H1 (cell line): ENCODE measurements around the gene TPT1. TPM values are rescaled to one million over a fixed set of nuclear protein-coding genes. Genes with fewer than 3 reads are reported as not detected.

Experiments
- CTCF ChIA-PET: fragments of 300-600 bp; sonication (Branson Sonifier 250); formaldehyde crosslinking; loops from one replicate; lab custom pipeline; 2021; ENCODE audit not compliant: partially characterized antibody; lab: Charles Lee
- POLR2A ChIA-PET: fragments of 300-600 bp; sonication (Branson Sonifier 250); formaldehyde crosslinking; loops from one replicate; lab custom pipeline; 2021; ENCODE audit warnings: inconsistent platforms; ENCODE audit not compliant: partially characterized antibody; lab: Charles Lee
- DNase-seq, 2 experiments: peaks; one replicate each; pipeline versions ENCODE4 v3.0.0 to v3.0.0-alpha.2; 2010 to 2022; ENCODE audit warnings: low spot score in 2 of 2, low read depth in 1 of 2, mixed read lengths in 1 of 2
- FAIRE-seq: peaks from 2 replicates; lab custom pipeline; 2011; peaks lifted over from hg19 to GRCh38; lab: Jason Lieb, UNC
- H2AFZ ChIP-seq: 2 replicates; pipeline ENCODE4 v1.8.1; 2012; ENCODE audit warnings: low read length, inconsistent platforms
- H2AK5ac ChIP-seq: 2 replicates; pipeline ENCODE4 v1.6.1; 2013; ENCODE audit warnings: low read depth, low read length
- H2BK120ac ChIP-seq: replicated peaks from 2 replicates; pipeline ENCODE3; 2013; ENCODE audit warnings: low read depth, low read length, inconsistent platforms
- H2BK12ac ChIP-seq: 2 replicates; pipeline ENCODE4 v1.6.1; 2013; ENCODE audit warnings: low read depth, low read length
- H2BK15ac ChIP-seq: 2 replicates; pipeline ENCODE4 v1.6.1; 2013; ENCODE audit warnings: low read length
- H2BK20ac ChIP-seq: 2 replicates; pipeline ENCODE4 v1.6.1; 2013; ENCODE audit warnings: low read length
- H2BK5ac ChIP-seq: 2 replicates; pipeline ENCODE4 v1.6.1; 2013; ENCODE audit warnings: low read depth, low read length
- H3K14ac ChIP-seq: 2 replicates; pipeline ENCODE4 v1.6.1; 2013; ENCODE audit warnings: inconsistent platforms; ENCODE audit not compliant: insufficient read length
- H3K18ac ChIP-seq: 2 replicates; pipeline ENCODE4 v1.6.1; 2013; ENCODE audit warnings: low read length; ENCODE audit errors: extremely low read depth
- H3K23ac ChIP-seq: 2 replicates; pipeline ENCODE4 v1.6.1; 2013; ENCODE audit warnings: inconsistent platforms; ENCODE audit not compliant: insufficient read length
- H3K23me2 ChIP-seq: 2 replicates; pipeline ENCODE4 v1.6.1; 2013; ENCODE audit warnings: low read depth, low read length
- H3K27ac ChIP-seq: 2 replicates; pipeline ENCODE4 v1.6.1; 2011; ENCODE audit warnings: low read depth, low read length, inconsistent platforms
- H3K27me3 ChIP-seq, 4 experiments: replicated peaks in 1 of 4; 1 replicate in 1 of 4; 2 replicates in 3 of 4; pipeline versions ENCODE4 v1.6.1 to v1.8.1; 2011 to 2013; ENCODE audit warnings: low read length in 3 of 4, mild to moderate bottlenecking in 3 of 4, inconsistent platforms in 2 of 4, mixed read lengths in 2 of 4, moderate library complexity in 1 of 4; ENCODE audit not compliant: control insufficient read depth in 3 of 4, insufficient read depth in 3 of 4; ENCODE audit errors: extremely low read depth in 1 of 4
- H3K36me3 ChIP-seq, 4 experiments: 2 replicates each; pipeline versions ENCODE4 v1.6.1 to v1.8.1; 2011 to 2013; ENCODE audit warnings: mild to moderate bottlenecking in 4 of 4, low read length in 3 of 4, moderate library complexity in 2 of 4, control low read depth in 1 of 4, inconsistent platforms in 1 of 4; ENCODE audit not compliant: insufficient read depth in 4 of 4, control insufficient read depth in 2 of 4
- H3K4ac ChIP-seq: replicated peaks from 2 replicates; pipeline ENCODE3; 2013; ENCODE audit warnings: low read length, low read depth, mixed read lengths, inconsistent platforms; ENCODE audit not compliant: insufficient read length
- H3K4me1 ChIP-seq, 4 experiments: replicated peaks in 1 of 4; 1 replicate in 1 of 4; 2 replicates in 3 of 4; pipeline versions ENCODE4 v1.6.1 to v1.8.1; 2011 to 2013; ENCODE audit warnings: low read length in 3 of 4, inconsistent platforms in 2 of 4, mixed read lengths in 1 of 4; ENCODE audit not compliant: insufficient read depth in 4 of 4, control insufficient read depth in 3 of 4
- H3K4me2 ChIP-seq, 2 experiments: 2 replicates each; pipeline versions ENCODE4 v1.6.1 to v1.8.1; 2011 to 2013; ENCODE audit warnings: low read depth in 2 of 2, low read length in 2 of 2, control low read depth in 1 of 2, inconsistent platforms in 1 of 2, mild to moderate bottlenecking in 1 of 2; ENCODE audit not compliant: insufficient read depth in 1 of 2
- H3K4me3 ChIP-seq, 4 experiments: fragments of 200-600, 300-600 bp in 1 of 4; sonication (generic), shearing (Covaris generic), sonication (Bioruptor Twin) in 1 of 4; 2 replicates each; pipeline versions ENCODE4 v1.5.1 to v1.8.1; 2011 to 2016; ENCODE audit warnings: low read length in 4 of 4, low read depth in 3 of 4, control low read depth in 2 of 4, inconsistent platforms in 2 of 4, mild to moderate bottlenecking in 2 of 4, mixed read lengths in 1 of 4, moderate library complexity in 1 of 4; ENCODE audit not compliant: insufficient read depth in 2 of 4; ENCODE audit errors: extremely low read depth in 1 of 4
- H3K56ac ChIP-seq: replicated peaks from 2 replicates; pipeline ENCODE3; 2013; ENCODE audit warnings: low read depth, mild to moderate bottlenecking, mixed read lengths, low read length, inconsistent platforms; ENCODE audit not compliant: insufficient read length
- H3K79me1 ChIP-seq: 2 replicates; pipeline ENCODE4 v1.6.1; 2013; ENCODE audit warnings: low read depth, low read length, control low read depth
- H3K79me2 ChIP-seq, 2 experiments: 2 replicates each; pipeline versions ENCODE4 v1.6.1 to v1.8.1; 2012 to 2013; ENCODE audit warnings: low read length in 2 of 2, mild to moderate bottlenecking in 2 of 2, inconsistent platforms in 1 of 2; ENCODE audit not compliant: insufficient read depth in 2 of 2, control insufficient read depth in 1 of 2
- H3K9ac ChIP-seq, 4 experiments: replicated peaks in 1 of 4; 1 replicate in 1 of 4; 2 replicates in 3 of 4; pipeline versions ENCODE4 v1.6.1 to v1.8.1; 2011 to 2013; ENCODE audit warnings: low read depth in 3 of 4, low read length in 3 of 4, control low read depth in 2 of 4, mild to moderate bottlenecking in 2 of 4, moderate library complexity in 2 of 4, inconsistent platforms in 1 of 4; ENCODE audit errors: extremely low read depth in 1 of 4
- H3K9me3 ChIP-seq, 2 experiments: 2 replicates each; pipeline versions ENCODE4 v1.6.1 to v1.8.1; 2012 to 2013; ENCODE audit warnings: mild to moderate bottlenecking in 2 of 2, moderate library complexity in 2 of 2, control low read depth in 1 of 2, inconsistent platforms in 1 of 2, low read depth in 1 of 2, low read length in 1 of 2, mixed read lengths in 1 of 2; ENCODE audit not compliant: insufficient read depth in 2 of 2
- H4K20me1 ChIP-seq, 2 experiments: replicated peaks in 1 of 2; 2 replicates each; pipeline versions ENCODE3 to v1.8.1; 2011 to 2013; ENCODE audit warnings: inconsistent platforms in 2 of 2, low read length in 2 of 2, mild to moderate bottlenecking in 1 of 2; ENCODE audit not compliant: insufficient read depth in 2 of 2, control insufficient read depth in 1 of 2
- H4K5ac ChIP-seq: 2 replicates; pipeline ENCODE4 v1.6.1; 2013; ENCODE audit warnings: low read length, low read depth, mixed read lengths, inconsistent platforms; ENCODE audit not compliant: insufficient read length
- H4K8ac ChIP-seq: 2 replicates; pipeline ENCODE4 v1.8.0; 2013; ENCODE audit warnings: mild to moderate bottlenecking, moderate library complexity, low read length, inconsistent platforms; ENCODE audit not compliant: insufficient read depth; ENCODE audit errors: extremely low read depth
- H4K91ac ChIP-seq: replicated peaks from 2 replicates; pipeline ENCODE3; 2013; ENCODE audit warnings: low read length, mixed read lengths, inconsistent platforms; ENCODE audit not compliant: insufficient read length
- CREB1 ChIP-seq: IDR thresholded peaks from 2 replicates; pipeline ENCODE4 v1.6.1; 2012; ENCODE audit warnings: inconsistent platforms
- NANOG ChIP-seq: IDR thresholded peaks from 2 replicates; pipeline ENCODE4 v1.6.1; 2011; ENCODE audit warnings: low read length, low read depth, mild to moderate bottlenecking, inconsistent platforms; ENCODE audit not compliant: insufficient read depth, poor library complexity, severe bottlenecking
- WGBS, 2 experiments: shearing (Covaris generic) in 1 of 2; methylation state at CpG; one replicate each; pipeline versions ENCODE4 v1.1.6 to v1.1.7; 2013 to 2015; ENCODE audit warnings: low lambda C conversion rate in 2 of 2, mixed read lengths in 2 of 2, inconsistent platforms in 1 of 2, low coverage in 1 of 2, missing lambda C conversion rate in 1 of 2; ENCODE audit not compliant: insufficient replicate concordance in 2 of 2, insufficient coverage in 1 of 2, insufficient read length in 1 of 2; ENCODE audit errors: extremely low coverage in 1 of 2, missing lambda C conversion rate in 1 of 2; 5-methylcytosine and 5-hydroxymethylcytosine counted together
- polyA plus RNA-seq, 7 experiments: library from polyadenylated mRNA; depleted of rRNA in 3 of 7; stranded (reverse) in 5 of 7; unstranded in 2 of 7; fragments of >200 nt in 5 of 7; fragments of 200-250 nt in 2 of 7; gene quantifications; 1 replicate in 5 of 7; 2 replicates in 1 of 7; 4 replicates in 1 of 7; pipeline versions ENCODE4 v1.2.1 to v1.2.3, GENCODE V29; 2011 to 2013; ENCODE audit warnings: missing spikeins in 2 of 7, mixed read lengths in 2 of 7
- total RNA-seq: library from RNA; stranded (reverse); fragmentation: NEBNext Ultra II Directional; extraction: Animal tissue kit (Norgen Biotek cat#: 25700); gene quantifications from 2 replicates; pipeline ENCODE4 v1.2.1, GENCODE V29; 2021

TPT1 gene
- total and polyA plus RNA-seq, 2 of the 8 experiments (the other 6 are each of a cell fraction or from before 2014, with no cell fraction given): 2,245 to 2,279 TPM

DNA sequence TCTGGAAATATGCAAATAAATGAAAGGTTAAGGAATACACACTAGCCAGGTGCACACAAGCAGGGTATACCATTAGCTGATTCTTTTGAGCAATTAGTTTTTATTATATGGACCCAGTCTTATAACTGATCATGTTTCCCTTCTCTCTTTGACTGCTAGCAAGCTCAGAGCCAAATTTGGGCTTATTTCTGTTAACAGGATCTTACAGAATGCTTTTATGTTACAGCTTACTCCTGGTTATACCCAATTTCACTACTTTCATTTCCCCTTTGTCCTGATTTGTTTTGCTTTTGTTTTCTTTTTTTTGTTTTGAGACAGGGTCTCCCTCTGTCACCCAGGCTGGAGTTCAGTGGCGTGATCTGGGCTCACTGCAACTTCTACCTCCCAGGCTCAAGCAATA, 12.9 kb upstream of the TPT1 start:
- H3K36me3 ChIP-seq: peaks cover 0 to 30% (median 6%) of the 10 kb centered on the region in 4 experiments; a peak in 6 of 8 replicates
- no peak overlapping the region for H3K27ac ChIP-seq
- no peak overlapping the region for H4K91ac ChIP-seq
- H3K9ac ChIP-seq: no peak overlapping the region
- POLR2A ChIA-PET: interaction anchor here (15.0 kb wide), 1 partner anchor 14 kb away, joined by 138 read pairs; the partner anchor contains the start of gene TPT1
- no peak overlapping the region for H2BK5ac ChIP-seq
- H4K5ac ChIP-seq: no peak overlapping the region
- H2BK120ac ChIP-seq: no peak overlapping the region
- no peak overlapping the region for H2AFZ ChIP-seq
- H2BK12ac ChIP-seq: no peak overlapping the region
- WGBS, 2 experiments: 100% methylated on average over 1 of the region's 1 CpG; no CpG with 5 or more reads in 1 of the 2 experiments
- no peaks in the 10 kb centered on the region for H3K27me3 ChIP-seq
- no peak overlapping the region for H3K4me3 ChIP-seq
- H3K14ac ChIP-seq: no peak overlapping the region
- no peak overlapping the region for H3K4ac ChIP-seq
- FAIRE-seq: no peak
- no peaks in the 10 kb centered on the region for H3K79me1 ChIP-seq
- H3K56ac ChIP-seq: no peak overlapping the region
- CTCF ChIA-PET: interaction anchor here (0.6 to 1.4 kb wide), 4 partner anchors 9 to 120 kb away, joined by 3 to 9 read pairs (median 5); no protein-coding TSS in a partner anchor
- H2BK20ac ChIP-seq: no peak overlapping the region
- no peaks in the 10 kb centered on the region for H4K20me1 ChIP-seq
- no peak overlapping the region for H3K4me2 ChIP-seq
- H4K8ac ChIP-seq: no peak overlapping the region
- no peaks in the 10 kb centered on the region for H3K4me1 ChIP-seq
- no peaks in the 10 kb centered on the region for H3K23me2 ChIP-seq
- H3K23ac ChIP-seq: no peak overlapping the region
- no peak overlapping the region for H2BK15ac ChIP-seq
- no peak overlapping the region for H2AK5ac ChIP-seq
- DNase-seq: no peak
- H3K9me3 ChIP-seq: no peaks in the 10 kb centered on the region
- no peaks in the 10 kb centered on the region for H3K79me2 ChIP-seq
- H3K18ac ChIP-seq: no peak overlapping the region
- TF ChIP-seq NANOG: no peak
- no peak for TF ChIP-seq CREB1
